ENCODE measurements around the gene ASXL3.

DNA sequence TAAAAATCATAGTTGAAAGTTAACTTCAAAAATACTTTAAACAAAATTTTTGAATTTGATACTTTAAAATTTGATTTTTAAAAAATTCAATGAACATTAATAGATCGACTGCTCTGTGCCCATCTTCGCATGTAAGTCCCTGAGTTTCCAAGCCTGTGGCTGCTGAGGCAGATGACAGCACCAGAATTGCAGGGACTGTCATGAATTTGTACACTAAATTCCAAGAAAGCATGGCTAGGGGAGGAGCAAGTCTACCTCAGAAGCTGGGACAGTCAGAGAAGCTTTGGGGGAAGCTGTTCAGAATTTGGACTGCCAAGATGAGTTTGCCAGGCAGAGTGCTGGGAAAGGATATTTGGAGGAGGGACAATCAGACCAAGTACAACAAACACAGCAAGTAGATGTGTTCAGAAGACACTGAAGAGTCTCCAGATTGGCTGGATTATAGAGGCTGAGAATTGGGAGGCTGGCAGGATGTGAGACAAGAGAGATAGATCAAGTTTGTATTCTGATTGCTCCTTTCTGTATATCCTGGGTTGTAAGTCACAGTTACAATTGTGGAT is 79.0 kb downstream of the ASXL3 start:
- TF ChIP-seq POLR2AphosphoS5 (IDR thresholded peaks at IDR 0.05), result no peak
- TF ChIP-seq, protein P1, sequence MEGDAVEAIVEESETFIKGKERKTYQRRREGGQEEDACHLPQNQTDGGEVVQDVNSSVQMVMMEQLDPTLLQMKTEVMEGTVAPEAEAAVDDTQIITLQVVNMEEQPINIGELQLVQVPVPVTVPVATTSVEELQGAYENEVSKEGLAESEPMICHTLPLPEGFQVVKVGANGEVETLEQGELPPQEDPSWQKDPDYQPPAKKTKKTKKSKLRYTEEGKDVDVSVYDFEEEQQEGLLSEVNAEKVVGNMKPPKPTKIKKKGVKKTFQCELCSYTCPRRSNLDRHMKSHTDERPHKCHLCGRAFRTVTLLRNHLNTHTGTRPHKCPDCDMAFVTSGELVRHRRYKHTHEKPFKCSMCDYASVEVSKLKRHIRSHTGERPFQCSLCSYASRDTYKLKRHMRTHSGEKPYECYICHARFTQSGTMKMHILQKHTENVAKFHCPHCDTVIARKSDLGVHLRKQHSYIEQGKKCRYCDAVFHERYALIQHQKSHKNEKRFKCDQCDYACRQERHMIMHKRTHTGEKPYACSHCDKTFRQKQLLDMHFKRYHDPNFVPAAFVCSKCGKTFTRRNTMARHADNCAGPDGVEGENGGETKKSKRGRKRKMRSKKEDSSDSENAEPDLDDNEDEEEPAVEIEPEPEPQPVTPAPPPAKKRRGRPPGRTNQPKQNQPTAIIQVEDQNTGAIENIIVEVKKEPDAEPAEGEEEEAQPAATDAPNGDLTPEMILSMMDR (IDR thresholded peaks at IDR 0.05), result no peak

All from upper lobe of left lung (tissue), 4 donors.